ENCODE results near the gene BABAM2. TPM values are rescaled to one million over a fixed set of nuclear protein-coding genes. Genes with fewer than 3 reads are reported as not detected.
A peak's percentile ranks its signal among the peaks of the same experiment; 100 is the strongest.

The BABAM2 gene
- total RNA-seq, 1 donor from 2014 or later = 43.5 TPM

GRCh38 chr2:28338831-28339321, 448.3 kb downstream of the BABAM2 start:
- Mint-ChIP-seq H3K27me3 (ENCODE audit: low read depth) (no peaks in the 10 kb centered on the region), H3K9me3 (no peaks in the 10 kb centered on the region), H3K4me1 (peaks cover 42% of the 10 kb centered on the region), H3K4me3 (no peak overlapping the region), H3K27ac (peak overlapping the region; percentile 94), H3K36me3 (no peaks in the 10 kb centered on the region)
- DNase-seq (ENCODE audit: low spot score in 2 of 2, unreplicated experiment in 2 of 2) = no peak
- no peak for TF ChIP-seq CTCF (IDR thresholded peaks at IDR 0.05; ENCODE audit: unreplicated experiment)

- TF ChIP-seq CTCF (IDR thresholded peaks at IDR 0.05; ENCODE audit: unreplicated experiment) = no peak
- Mint-ChIP-seq H3K27me3 (ENCODE audit: low read depth) (no peaks in the 10 kb centered on the region), H3K27ac (peak overlapping the region; percentile 94), H3K4me3 (no peak overlapping the region), H3K4me1 (peaks cover 41% of the 10 kb centered on the region), H3K36me3 (no peaks in the 10 kb centered on the region), H3K9me3 (no peaks in the 10 kb centered on the region)
- no peak for DNase-seq (ENCODE audit: low spot score in 2 of 2, unreplicated experiment in 2 of 2)
These were observed 449.1 kb downstream of the BABAM2 start for GRCh38 chr2:28339516-28340175.

GRCh38 chr2:28340312-28341202, 450.0 kb downstream of the BABAM2 start:
- Mint-ChIP-seq H3K36me3 (no peaks in the 10 kb centered on the region), H3K4me1 (peaks cover 43% of the 10 kb centered on the region), H3K4me3 (no peak overlapping the region), H3K27me3 (ENCODE audit: low read depth) (no peaks in the 10 kb centered on the region), H3K27ac (peak overlapping the region; percentile 68), H3K9me3 (no peaks in the 10 kb centered on the region)
- no peak for TF ChIP-seq CTCF (IDR thresholded peaks at IDR 0.05; ENCODE audit: unreplicated experiment)
- no peak for DNase-seq (ENCODE audit: low spot score in 2 of 2, unreplicated experiment in 2 of 2)

GRCh38 chr2:28341208-28341891, 450.8 kb downstream of the BABAM2 start:
- H3K27me3 Mint-ChIP-seq (ENCODE audit: low read depth) = no peaks in the 10 kb centered on the region
- no peak for TF ChIP-seq CTCF (IDR thresholded peaks at IDR 0.05; ENCODE audit: unreplicated experiment)
- no peak for DNase-seq (ENCODE audit: low spot score in 2 of 2, unreplicated experiment in 2 of 2)
- H3K9me3 Mint-ChIP-seq = no peaks in the 10 kb centered on the region
- peak overlapping the region; percentile 68 for H3K27ac Mint-ChIP-seq
- H3K4me1 Mint-ChIP-seq = peaks cover 44% of the 10 kb centered on the region
- no peak overlapping the region for H3K4me3 Mint-ChIP-seq
- H3K36me3 Mint-ChIP-seq = no peaks in the 10 kb centered on the region

GRCh38 chr2:28342081-28342967, 451.8 kb downstream of the BABAM2 start:
- Mint-ChIP-seq H3K4me3 (no peak overlapping the region), H3K27ac (peak overlapping the region; percentile 39)

More at GRCh38 chr2:28342081-28342967, 451.8 kb downstream of the BABAM2 start:
- Mint-ChIP-seq H3K9me3 (no peaks in the 10 kb centered on the region), H3K36me3 (no peaks in the 10 kb centered on the region), H3K27me3 (ENCODE audit: low read depth) (no peaks in the 10 kb centered on the region), H3K4me1 (peaks cover 46% of the 10 kb centered on the region)
- no peak for TF ChIP-seq CTCF (IDR thresholded peaks at IDR 0.05; ENCODE audit: unreplicated experiment)
- DNase-seq (ENCODE audit: low spot score in 2 of 2, unreplicated experiment in 2 of 2) = no peak

Measured in mesothelial cell of epicardium (in vitro differentiated cells).